Esophagus mucosa (tissue), 1 donor: ENCODE results near the gene IL3. TPM values are rescaled to one million over a fixed set of nuclear protein-coding genes. Genes with fewer than 3 reads are reported as not detected.

Experiments
- ATAC-seq: fragments of 200-7000 bp; cut with Tn5 transposase; one replicate; pipeline ENCODE4 v1.9.1; 2020
- total RNA-seq: library from RNA; stranded (reverse); gene quantifications from one replicate; pipeline ENCODE4 v1.2.4, GENCODE V29; 2023
- donor health status: DM: yes; HTN: yes; CAD: no.

IL3 gene
- total RNA-seq, 1 donor from 2014 or later, result not detected

DNA sequence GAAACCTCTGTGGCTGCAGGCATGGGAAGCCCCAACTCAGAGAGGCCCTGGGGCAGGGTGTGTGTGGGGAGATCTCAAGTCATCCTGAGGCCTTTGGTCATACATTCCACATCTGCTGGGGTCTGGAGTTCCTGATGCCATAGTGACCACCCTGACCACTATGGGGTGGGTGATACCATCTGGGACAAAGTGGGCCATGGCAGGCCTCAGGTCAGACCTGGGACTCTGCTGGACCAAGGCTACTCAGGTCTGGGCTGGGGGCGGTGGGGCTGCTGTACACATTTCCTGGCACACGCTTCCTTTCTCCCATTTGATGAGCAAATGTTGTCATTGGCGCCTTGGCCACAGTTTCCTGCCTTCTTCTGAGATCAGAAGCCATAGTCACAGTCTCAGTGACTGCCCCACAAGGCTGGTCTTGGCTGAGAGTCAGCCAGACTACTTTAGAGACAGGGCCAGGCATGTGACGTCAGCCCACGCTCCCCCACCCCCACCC lies 33.9 kb upstream of the IL3 start:
- ATAC-seq, result no peak

DNA sequence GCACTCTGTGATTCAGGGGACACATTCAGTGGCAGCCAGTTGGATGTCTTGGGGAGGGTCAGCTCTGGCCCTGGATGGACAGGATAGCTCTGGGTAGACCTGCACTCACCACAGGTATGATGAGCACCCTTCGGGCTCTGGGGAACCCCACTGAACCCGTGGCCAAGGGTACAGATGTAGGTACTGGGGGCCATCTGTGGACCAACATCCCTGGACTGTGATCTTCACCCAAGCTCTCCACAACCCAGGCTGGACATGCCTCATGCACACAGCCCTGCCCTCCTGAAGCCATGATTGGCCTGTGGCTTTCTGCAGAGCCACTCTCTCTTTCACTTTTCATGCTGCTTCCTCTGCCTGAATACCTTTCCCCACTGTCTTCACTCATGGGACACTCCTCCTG lies 33.4 kb upstream of the IL3 start:
- no peak for ATAC-seq

DNA sequence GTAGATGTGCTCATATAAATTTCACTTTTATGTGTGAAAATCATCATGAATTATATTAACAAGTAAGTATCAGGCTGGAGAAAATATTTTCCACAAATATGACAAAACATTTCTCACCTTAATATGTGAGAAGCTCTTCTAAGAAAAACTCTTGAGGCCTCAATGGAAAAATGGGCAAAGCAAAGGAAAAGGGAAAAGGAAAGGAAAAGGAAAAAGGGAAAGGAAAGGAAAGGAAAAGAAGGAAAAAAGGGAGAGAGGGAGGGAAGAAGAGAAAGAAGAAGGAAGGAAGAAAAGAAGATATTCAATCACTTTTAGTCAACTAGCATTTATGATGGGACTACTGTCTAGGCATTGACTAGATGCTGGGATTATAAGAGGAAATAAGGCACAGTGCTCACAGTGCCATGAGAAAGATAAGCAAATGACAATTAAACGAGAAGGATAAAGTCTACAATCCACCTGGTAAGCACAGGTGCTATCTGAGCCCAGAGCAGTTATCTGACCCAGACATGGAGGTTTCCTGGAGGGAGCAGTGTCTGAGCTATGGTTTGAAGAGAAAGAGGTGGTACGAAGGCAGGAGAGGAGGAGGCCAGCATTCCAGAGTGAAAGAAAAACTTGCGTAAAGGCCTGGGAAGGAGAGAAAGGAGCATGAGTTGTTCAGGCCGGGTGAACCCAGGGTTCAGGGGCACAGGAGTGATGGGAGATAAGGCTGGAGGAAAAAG lies 30.7 kb upstream of the IL3 start:
- no peak for ATAC-seq

DNA sequence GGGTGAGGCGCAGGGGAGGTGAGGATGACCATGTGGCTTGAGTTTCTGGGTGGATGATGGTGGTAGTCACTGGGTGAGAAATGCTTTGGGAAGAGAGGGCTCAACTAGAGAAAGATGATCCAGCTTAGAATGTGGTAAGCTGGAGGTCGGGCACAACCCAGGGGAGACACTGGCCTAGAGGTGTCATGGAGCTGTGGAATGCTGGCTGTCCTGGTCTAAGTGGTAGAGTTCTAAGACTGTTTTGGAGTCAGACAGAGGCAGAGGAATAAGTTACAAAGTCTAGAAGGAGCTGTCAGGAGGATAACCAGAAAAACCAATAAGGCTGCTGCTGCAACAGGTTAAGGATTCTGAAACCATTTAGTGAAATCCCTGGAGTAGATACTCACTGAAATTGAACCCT lies 29.8 kb upstream of the IL3 start:
- ATAC-seq, result no peak

DNA sequence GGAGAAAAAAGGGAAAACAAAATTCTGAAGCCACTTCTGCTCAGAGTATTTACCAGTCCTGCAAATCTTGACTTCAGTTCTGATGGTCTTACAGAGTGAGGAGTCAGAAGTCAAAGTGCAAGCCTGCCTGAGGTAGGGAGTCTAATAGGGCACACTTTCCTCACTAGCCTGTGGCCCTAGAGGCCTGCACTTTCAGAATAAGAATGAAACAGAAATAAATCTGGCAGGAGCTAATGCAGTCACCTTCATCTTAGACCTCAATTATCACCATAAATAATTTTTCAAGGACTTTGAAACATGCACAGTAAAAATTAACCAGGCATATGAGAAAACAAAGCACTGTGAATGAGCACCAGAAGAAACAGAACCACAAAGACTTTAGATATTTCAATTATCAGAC lies 28.3 kb upstream of the IL3 start:
- ATAC-seq, result no peak

DNA sequence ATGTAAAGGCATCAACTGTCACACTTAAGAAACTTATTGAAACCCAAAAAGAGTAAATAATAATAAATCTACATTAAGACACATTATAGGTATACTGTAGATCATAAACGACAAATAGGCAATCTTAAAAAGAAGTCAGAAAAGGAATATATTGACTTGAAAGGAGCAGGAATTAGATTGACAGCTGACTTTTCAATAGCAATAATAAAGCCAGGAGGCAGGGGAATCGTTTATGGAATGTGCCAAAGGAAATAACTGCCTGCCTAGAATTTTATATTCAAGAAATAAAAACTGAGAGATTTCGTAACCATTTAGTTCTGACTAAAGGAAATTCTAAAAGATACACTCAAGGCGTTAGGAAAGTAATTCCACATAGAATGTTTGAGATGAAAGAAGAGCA lies 27.3 kb upstream of the IL3 start:
- no peak for ATAC-seq

DNA sequence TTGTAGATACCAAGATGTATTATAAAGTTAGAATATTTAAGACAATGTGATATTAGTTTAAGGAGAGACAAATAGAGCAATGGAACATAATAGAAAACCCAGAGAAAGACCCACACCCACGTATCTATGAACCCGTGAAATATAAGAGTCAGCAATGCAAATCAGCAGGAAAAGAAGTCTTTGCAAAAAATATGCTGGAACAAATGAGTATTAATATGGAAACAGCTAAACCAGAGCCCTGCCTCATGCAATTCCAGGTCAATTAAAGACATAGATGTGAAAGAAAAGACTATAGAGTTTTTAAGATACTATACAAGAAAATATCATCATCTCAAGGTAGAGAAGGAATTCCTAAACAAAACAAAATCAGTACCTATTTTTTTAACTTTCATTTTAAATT lies 23.1 kb upstream of the IL3 start:
- ATAC-seq, result no peak

DNA sequence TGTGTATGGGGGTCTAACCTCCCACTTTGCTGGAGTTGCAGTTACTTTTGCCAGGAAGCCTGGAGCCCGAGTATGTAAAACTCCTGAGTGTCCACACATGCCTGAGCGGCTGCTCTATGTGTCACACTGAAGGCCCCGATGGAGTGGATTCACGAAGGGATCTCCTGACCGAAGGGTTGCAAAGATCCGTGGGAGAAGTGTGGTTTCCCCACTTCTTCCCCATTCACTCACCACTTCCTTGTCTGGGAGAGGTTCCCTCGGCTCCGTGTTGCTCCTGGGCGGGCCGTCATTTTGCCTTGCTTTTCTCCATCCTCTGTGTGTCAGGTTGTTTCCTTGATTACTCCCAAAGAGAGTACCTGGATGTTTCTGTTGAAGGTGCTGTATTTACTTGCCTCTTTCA lies 16.2 kb upstream of the IL3 start:
- ATAC-seq, result no peak

DNA sequence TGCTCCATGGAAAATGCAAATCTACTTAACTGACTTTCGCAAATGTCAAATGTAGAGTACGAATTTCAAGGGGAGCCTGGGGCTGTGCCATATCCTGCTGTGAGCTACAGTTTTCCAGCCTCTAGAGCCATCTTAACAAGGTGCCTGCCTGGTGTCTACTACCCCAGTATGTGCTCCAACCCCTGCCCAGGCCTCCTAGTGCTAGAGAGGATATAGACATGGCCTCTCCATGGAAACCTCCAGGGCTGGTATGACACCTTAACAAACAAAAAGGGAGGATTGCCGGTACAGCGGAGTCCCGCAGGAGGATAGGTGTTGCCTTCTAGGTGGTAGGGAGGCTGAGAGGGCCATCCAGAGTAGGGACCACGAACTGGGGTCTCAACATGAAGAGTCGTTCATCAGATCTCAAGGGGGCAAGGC lies 13.6 kb upstream of the IL3 start:
- ATAC-seq, result no peak

DNA sequence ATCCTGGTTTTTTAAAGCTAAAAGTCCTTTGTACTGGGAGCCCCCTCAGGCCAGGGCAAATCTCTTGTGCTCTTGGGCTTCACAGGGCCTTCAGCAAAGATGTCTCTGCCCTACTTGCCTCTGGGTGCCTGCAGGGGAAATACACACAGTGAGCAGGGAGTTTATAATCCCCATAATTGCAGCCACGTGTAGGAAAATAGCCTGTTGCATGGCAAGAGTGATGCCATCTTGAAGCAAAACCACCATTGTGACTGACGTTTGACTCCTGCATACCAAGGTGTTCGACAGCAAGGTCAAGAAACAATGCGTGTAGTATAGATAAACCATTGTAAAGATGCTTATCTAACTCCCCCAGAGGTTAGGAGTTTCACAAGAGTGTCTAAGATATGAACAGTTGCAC lies 11.4 kb upstream of the IL3 start:
- no peak for ATAC-seq

DNA sequence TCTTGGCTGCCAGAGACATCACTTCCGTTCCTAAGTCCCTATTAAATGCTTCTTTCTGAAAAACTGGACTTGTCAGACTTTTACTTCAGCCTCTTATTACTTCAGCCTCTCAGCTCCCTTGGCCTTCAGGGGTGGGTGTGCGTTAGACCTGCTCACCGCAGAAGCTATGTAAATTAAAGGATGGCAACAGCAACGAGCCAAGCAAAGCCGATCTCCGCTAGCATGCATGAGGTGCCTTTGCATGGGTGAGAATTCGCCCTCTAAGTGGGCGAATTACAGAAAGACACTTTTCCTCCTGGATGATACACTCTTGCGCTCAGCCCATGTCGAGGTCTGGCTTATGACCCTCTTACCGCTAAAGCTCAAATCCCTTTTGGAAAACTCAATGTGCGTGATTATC lies 10.9 kb upstream of the IL3 start:
- ATAC-seq, result no peak

DNA sequence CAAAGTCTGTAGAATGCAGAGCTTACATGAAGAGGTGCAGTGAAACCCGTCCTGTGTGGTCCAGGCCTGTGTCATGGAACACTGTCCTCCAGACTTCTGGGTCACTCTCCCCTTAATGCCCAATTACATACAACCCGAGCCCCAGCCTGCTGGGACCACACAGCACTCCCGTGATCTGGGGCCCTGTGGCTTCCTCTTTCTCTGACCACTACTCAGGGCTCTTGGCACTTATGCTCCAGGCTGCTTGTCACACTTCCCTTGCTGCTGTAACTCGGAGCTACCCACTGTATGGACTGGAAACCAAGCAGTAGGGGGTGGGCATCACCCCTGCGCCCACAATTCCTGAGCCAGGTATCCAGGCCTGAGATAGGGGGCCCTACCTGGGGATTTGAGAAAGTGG lies 10.3 kb upstream of the IL3 start:
- ATAC-seq, result peak; percentile 33

DNA sequence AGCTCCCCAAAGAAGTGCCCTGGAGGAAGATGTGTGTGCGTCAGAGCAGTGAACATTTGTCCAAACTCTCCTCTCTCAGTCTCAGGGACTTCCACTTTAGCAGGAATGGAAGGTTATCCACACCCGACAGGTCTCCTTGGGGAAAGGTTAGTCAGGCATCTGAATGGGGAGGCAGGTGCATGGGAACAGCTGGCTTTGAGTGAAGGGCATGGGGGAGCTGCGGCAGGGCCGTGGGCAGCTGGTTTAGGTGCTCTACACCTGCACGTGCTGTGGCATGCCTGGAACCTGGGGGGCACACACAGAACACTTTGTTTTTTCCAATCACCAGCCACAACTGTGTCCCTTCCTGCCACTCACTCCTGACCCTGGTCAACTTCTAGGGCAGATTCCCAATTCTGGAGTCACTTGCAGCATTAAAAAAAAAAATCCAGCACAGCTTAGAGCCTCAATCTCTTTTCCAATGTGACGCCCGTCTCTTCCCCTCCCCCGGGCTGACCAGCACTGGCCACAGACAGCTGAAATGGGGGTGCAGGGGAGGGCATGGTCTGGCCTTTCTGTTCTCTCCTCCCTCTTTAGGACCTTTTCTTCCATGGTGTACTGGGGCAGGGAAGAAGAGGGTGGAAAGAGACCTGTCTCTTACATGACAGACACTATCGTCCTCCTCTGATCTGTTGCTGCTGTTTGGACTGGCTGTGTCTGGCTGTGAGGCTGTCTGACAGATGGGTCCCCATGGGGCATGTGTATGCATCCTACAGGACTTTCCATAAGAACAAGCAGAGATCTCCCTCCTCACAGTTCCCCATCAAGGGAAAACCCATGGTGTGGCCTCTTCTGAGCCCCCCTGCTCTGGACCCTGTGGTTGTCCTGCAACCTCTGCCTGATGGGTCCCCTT lies 9.5 kb upstream of the IL3 start:
- ATAC-seq, result no peak

DNA sequence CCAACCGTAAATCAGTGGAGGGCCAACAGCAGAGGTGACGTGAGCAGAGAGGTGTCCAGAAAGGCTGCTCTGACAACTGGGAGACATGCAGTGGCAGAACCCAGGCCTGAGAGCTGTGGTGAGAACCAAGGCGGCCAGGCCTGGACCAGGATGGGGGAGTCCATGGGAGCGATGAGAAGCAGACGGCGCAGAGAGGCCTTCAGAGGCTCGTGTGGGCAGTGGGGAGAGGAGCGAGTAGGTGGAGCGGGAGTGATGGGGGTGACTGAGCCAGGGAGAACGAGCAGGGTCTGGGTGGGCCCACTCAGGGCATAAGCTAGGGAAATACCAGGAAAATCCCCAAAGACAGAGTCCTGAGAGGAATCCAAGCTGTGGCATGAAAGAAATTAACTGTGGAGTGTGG lies 7.9 kb upstream of the IL3 start:
- ATAC-seq, result no peak

DNA sequence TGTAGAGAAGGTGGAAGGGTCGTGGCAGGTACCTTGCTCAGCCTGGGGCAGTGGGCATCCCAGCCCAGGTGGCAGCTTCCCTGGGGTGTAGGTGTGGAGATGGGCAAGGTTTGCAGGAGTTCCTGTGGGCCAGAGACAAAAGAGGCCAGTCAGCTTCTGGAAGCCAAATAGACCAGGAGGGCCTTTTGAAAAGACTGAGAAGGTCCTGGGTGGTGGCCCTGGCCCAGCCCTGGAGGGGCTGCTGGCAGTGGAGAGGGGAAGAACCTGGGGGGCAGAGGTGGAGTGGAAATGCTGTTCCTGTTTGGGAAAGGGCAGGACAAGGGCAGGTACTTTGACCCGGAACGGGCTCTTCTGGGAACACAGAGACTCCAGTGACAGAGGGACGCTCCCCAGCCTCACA lies 7.0 kb upstream of the IL3 start:
- ATAC-seq, result no peak

DNA sequence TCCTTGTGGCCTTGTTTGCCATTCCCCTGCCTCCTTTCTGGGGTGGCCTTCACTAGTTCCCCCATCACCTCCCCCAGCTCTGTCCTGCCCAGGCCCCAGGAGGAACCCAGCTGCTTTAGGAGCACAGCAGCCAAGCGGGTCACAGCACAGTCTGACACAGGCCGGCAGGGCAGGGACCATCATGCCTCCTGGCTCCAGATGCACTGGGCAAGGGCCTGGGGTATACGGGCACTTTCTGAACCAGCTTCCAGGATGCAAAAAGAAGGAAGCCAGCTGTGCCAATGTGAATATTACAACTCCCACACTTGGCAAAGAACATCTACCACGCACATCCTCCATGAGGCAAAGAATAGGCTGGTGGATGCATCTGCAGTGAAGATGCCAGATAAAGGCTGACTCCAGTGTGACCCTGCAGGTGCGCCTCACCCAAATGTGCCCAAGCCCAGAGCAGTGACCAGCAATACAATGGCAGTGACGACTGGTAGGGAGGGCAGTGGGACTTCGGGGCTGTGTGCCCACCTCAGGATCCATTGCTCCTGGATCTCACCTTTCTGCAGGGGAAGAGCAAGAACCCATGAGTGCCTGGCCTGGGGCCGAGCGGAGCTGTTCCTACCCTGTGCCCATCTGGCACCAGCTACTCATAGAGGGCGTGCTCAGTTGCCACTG lies 6.3 kb upstream of the IL3 start:
- no peak for ATAC-seq

DNA sequence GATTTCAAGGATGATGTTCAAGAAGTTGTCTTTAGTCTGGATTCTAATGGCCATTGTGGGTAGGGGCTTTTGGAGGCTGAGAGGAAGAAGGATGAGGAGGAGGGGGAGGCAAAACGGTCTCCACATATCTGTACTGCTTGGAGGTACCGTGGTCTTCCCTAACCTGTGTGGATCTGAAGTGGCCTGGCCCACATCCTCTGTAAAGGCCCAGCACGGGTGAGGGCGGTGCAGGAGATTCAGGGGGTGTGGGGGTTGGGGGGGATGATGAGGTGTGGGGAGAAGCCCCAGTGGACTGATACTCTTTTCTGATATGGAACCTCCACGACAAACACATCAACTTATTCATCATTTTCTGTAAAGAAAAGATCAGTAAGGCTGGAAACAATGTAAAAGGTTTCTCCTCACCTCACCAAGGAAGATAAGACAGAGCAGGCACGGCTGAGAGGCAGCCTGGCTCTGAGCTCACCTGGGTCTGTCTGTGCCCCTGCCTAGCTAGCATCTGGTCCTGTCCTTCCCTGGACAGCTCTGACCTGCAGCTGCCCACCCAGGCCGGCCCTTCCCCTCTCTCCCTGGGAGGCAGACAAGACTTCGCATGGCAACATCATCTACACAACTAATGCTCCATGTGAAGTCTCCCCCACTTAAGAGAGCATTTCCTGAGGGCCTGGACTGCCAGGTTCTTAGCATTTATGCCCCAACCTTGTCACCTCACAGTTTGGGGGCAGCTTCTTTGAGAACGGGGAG lies 5.6 kb upstream of the IL3 start:
- ATAC-seq, result no peak

DNA sequence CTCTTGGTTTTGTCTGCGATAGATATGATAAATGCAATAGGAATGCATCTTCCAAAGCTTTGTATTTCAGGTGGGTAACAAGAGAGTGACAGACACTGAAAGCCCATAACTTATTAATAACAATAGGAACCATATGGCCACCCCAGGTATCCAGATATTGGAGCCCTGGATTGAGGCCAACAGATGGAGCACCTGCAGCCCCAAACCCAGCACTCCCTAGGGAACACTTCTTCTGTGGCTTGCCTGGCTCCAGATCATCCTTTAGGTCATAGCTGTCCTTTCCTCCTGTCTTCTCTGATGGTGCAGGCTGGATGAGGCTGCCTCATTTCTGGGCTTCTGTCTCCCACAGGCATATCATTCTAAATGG lies 5.0 kb upstream of the IL3 start:
- no peak for ATAC-seq

DNA sequence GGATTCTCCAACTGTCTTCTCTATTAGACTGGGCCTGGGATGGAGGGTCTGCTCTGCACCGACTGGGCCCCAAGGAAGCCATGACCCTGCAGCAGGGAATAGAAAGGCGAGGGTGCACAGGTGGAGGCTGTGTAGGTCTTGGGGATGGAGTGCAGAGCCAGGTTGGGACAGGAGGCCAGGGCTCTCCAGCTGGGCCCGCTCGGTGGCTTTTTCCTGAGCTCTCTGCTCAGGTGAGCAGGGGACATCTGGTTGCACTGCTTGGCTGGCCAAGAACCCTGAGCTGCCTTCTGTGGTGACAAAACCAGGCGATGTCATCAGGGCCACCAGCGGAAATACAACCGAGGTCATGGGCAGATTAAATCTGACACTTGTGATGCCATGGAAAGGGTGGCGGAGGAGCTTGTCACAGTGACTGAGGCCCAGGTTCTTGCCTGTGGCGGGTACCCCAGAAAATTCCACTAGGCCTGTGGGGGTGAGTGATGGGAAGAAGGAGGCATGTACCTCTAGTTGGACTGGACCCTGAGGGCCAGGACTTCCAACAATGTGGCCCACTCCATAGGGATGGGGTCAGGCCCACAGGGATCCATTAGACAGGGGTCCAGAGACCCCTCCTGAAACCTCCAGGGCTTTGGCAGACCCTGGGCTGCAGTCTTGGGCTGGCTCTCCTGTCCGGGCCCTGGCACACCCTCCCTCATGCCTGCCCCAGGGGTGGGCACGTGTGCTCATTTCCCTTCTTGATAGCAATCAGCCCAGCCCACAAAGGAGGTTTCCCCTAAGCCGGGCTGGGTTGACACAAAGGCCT lies 4.4 kb upstream of the IL3 start:
- no peak for ATAC-seq

DNA sequence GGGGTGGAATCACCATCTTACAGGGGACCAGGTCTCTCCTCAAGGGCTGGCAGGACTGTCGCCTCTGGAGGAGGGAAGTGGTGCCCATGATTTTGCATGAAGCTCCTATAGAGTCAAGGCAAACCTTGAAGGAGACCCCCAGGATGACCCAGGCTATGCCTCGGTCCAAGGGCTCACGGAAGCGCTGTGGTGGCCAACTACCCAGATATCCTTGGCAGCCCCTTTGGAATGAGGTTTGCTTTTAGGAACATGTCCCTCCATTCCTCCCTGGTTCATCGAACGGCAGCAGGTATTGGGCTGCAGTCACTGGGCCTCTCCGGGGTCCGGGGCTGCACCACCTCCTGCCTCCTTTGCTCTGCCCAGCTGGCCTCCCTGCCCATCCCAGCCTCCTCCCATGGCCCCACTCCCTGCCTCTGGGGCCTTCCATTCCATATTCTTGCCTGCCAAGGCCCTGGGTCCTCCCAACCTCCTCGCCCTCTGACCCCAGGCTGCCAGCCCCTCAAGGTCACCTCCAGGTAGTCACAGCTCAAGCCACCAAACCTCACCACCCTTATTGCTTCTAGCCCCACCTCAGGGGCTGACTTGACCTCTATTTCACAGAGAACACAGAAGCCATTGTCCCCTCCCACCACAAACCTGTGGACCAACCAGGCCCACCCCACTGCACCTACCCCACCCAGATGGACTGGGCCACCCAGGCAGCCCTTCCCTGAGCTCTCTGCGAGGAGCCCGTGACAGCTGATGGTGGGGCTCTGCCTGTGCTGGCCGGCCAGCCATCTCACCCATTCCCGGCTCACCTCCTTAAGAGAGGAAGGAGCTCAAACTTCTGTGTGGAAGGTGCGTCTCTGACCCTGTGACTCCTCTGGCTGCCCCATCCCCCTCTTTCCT lies 3.6 kb upstream of the IL3 start:
- ATAC-seq, result no peak
